AG04450 (cell line): Measurements from ENCODE around the gene CENPX. TPM values are rescaled to one million over a fixed set of nuclear protein-coding genes. Genes with fewer than 3 reads are reported as not detected.

ENCODE experiments used
- CTCF ChIA-PET: fragments of 300-600, 350-600 bp; formaldehyde crosslinking; extraction: SDS; loops from one replicate; lab custom pipeline; 2022; ENCODE audit warnings: antibody characterized with exemption, inconsistent platforms; lab: Charles Lee
- POLR2A ChIA-PET: fragments of 350-600 bp; formaldehyde crosslinking; extraction: SDS; loops from one replicate; lab custom pipeline; 2021; ENCODE audit warnings: antibody characterized with exemption, inconsistent platforms; lab: Yijun Ruan, JAX
- DNase-seq: peaks from one replicate; pipeline ENCODE4 v3.0.0-alpha.2; 2011; ENCODE audit warnings: low read depth, low spot score
- H3K27ac ChIP-seq: one replicate; pipeline ENCODE4 v1.5.1; 2012; ENCODE audit warnings: low read depth, low read length, control low read depth
- H3K27me3 ChIP-seq: one replicate; pipeline ENCODE4 v1.6.0; 2012; ENCODE audit warnings: low read length; ENCODE audit not compliant: control insufficient read depth, insufficient read depth
- H3K4me3 ChIP-seq: 2 replicates; pipeline ENCODE4 v1.5.1; 2011; ENCODE audit warnings: mild to moderate bottlenecking, low read depth, low read length, control low read depth
- H3K9me3 ChIP-seq: 2 replicates; pipeline ENCODE4 v1.5.1; 2012; ENCODE audit warnings: low read length; ENCODE audit not compliant: control insufficient read depth, insufficient read depth
- polyA plus RNA-seq: library from polyadenylated mRNA; depleted of rRNA; stranded (reverse); fragments of >200 nt; gene quantifications from 2 replicates; pipeline ENCODE4 v1.2.3, GENCODE V29; 2011
- TF ChIP-seq, protein P1 (sequence below): IDR thresholded peaks from 2 replicates; pipeline ENCODE4 v1.5.1; 2011; ENCODE audit warnings: low read depth, low read length, control low read depth, inconsistent platforms

The CENPX gene
- polyA plus RNA-seq, 1 experiment = 32.5 TPM

DNA sequence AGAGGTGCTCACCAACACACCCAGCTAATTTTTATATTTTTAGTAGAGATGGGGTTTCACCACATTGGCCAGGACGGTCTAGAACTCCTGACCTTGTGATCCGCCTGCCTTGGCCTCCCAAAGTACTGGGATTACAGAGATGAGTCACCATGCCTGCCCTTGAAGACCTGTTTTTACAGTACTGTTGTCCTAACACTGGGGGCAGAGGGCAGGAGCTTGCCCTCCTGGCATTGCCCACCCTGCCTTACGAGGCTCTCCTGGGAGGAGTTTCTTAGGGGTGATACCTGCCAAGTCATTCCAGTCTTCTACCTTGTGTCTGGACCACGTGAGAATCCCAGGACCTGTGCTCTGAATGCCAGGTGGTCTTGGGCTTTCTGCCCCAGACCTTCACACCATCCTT is 42.6 kb downstream of the CENPX start:
- no peaks in the 10 kb centered on the region for H3K27me3 ChIP-seq
- H3K9me3 ChIP-seq = peaks cover 4% of the 10 kb centered on the region; the same call in 1 of the 2 replicates
- ChIA-PET CTCF (no interaction called here), POLR2A (no interaction called here)
- no peak for DNase-seq
- H3K4me3 ChIP-seq = no peak overlapping the region
- TF ChIP-seq, protein P1, sequence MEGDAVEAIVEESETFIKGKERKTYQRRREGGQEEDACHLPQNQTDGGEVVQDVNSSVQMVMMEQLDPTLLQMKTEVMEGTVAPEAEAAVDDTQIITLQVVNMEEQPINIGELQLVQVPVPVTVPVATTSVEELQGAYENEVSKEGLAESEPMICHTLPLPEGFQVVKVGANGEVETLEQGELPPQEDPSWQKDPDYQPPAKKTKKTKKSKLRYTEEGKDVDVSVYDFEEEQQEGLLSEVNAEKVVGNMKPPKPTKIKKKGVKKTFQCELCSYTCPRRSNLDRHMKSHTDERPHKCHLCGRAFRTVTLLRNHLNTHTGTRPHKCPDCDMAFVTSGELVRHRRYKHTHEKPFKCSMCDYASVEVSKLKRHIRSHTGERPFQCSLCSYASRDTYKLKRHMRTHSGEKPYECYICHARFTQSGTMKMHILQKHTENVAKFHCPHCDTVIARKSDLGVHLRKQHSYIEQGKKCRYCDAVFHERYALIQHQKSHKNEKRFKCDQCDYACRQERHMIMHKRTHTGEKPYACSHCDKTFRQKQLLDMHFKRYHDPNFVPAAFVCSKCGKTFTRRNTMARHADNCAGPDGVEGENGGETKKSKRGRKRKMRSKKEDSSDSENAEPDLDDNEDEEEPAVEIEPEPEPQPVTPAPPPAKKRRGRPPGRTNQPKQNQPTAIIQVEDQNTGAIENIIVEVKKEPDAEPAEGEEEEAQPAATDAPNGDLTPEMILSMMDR = no peak
- no peak overlapping the region for H3K27ac ChIP-seq

DNA sequence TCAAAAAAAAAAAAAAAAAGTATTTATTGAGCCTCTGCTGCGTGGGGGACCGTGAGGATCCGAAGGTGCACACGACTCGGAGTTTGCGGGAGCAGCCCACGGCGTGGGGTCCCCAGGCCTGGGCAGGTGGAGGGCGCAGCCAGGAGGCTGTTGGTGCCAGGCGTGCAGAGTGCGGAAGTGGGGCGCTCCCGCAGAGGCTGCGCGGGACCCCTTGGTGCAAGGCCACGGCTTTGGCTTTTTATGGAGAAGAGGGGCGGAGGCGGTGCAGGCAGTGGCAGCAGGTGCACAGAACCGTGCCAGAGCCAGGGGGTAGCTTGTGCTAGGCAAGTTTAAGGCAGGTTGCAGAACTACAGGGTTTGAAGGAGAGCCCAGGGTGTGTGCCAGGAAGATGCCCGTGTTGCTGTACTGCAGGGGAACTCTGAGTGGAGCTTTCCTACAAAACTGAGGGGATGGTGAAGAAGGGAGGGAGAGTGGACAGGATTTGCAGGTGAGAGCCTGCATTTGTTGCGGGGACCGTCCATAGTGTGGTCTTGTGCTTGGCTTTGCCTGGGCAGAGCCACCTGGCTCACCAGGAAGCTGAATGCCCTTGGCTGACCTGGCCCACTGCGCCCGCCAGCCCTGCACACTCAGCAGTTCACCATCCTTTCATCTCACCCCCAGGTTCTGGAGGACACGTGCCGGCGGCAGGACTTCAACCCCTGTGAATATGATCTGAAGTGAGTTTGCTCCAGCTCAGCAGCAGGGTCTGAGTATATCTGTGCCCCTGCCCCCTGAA is 44.0 kb downstream of the CENPX start:
- Histone ChIP-seq H3K27me3 (no peaks in the 10 kb centered on the region), H3K27ac (no peak overlapping the region)
- TF ChIP-seq, protein P1 = no peak

DNA sequence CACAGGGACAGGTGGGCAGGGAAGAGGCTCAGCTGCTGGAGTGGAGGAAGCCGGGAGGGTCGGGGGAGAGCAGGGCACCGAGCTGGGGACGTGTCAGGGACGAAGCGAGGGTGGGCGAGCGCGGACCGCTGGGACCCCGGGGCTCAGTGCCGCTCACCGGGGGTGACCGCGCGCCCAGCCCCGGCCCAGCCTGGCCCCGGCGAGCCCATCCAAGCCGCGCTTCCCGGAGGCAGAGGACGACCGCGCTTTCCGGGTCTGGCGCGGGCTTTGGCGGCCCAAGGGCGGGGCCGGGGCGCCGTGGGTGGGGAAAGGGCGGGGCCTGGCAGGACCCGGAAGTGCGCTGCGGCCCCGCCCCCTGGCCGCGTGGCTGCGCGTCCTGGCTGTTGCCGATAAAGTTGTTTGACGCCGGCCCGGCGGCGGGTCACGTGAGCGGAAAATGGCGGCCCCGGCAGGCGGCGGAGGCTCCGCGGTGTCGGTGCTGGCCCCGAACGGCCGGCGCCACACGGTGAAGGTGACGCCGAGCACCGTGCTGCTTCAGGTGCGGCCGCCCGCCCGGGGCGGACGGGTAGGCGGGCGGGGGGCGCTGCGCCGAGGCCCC is 45.4 kb downstream of the CENPX start, which contains the start of gene ASPSCR1:
Gene ASPSCR1 (plus strand): TSS at position 419 of the 598 bp plus-strand sequence. CDS start 18 bp downstream, at position 437.
- POLR2A ChIA-PET = interaction anchor here (0.8 kb wide), 1 partner anchor 26 kb away, joined by 3 read pairs; no protein-coding TSS in a partner anchor
- Histone ChIP-seq H3K27me3 (no peaks in the 10 kb centered on the region), H3K4me3 (peak within 1 kb of the TSS; percentile 73), H3K27ac (peak within 1 kb of the TSS; percentile 65), H3K9me3 (peaks cover 13% of the 10 kb centered on the region)
- TF ChIP-seq, protein P1 = no peak
- CTCF ChIA-PET = no interaction called here
- DNase-seq = peak; percentile 74

More for the DNA sequence above, 44.0 kb downstream of the CENPX start:
- DNase-seq = no peak
- CTCF ChIA-PET = no interaction called here
- POLR2A ChIA-PET = interaction anchor here (0.5 kb wide), 1 partner anchor 38 kb away, joined by 4 read pairs; no protein-coding TSS in a partner anchor
- Histone ChIP-seq H3K9me3 (peaks cover 6% of the 10 kb centered on the region), H3K4me3 (peak overlapping the region; percentile 42)

DNA sequence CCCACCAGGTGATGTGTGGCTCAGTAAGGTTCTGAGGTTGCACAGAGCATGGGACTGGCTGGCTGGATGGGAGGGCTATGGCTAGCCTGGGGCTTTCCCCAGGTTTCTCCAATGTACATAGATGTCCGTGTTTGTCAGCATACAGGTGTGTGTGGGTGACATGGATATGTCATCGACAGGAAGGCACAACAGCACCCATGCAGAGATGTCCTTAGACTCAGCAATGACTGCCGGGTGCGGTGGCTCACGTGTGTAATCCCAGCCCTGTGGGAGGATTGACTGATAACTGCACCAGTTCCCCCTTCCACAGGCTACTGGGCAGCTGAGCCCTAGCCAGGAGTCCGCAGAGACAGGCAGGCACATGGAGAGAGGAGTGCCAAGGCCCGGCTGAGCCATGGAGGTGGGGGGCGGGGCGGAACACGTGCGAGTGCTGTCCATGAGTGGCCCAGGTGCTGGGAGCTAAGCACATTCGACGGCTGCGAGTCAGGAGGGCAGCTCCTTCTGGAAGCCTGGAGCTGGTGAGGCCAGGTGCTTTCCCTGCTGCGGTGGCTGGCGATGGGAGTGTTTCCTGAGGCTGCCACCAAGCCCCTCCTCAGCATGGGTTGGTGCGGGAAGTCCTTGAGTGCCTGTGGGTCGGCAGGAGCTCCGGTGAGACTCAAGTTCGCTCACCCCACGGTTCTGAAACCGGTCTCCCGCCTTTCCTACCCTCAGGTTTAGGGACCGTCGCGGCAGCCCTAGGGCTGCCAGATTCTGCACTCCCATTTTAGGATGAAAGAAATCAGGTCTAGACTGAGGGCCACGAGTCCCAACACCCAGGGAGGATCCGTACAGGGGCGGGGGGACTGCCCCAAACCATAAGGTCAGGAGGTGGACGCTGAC is 46.1 kb downstream of the CENPX start:
- POLR2A ChIA-PET = interaction anchor here (0.8 kb wide), 1 partner anchor 27 kb away, joined by 3 read pairs; no protein-coding TSS in a partner anchor

More for the DNA sequence above, 46.1 kb downstream of the CENPX start:
- no peak for DNase-seq
- Histone ChIP-seq H3K9me3 (peaks cover 13% of the 10 kb centered on the region), H3K27ac (peak overlapping the region; percentile 21), H3K27me3 (no peaks in the 10 kb centered on the region), H3K4me3 (peak overlapping the region; percentile 67)
- CTCF ChIA-PET = no interaction called here
- TF ChIP-seq, protein P1 = no peak
